GM19395 (cell line): ENCODE data around the gene OIT3.
"Not testable (repeated sequence)": the region's sequence is repeated elsewhere in the genome, so short reads cannot be mapped to it uniquely, and the experiment has no call there.

Source experiments
- ATAC-seq: cut with Tn5 transposase; IDR thresholded peaks from one replicate; pipeline ENCODE4 v1.9.1; 2021; ENCODE audit warnings: mild to moderate bottlenecking, moderate library complexity; ENCODE audit not compliant: unreplicated experiment

Gene OIT3

GRCh38 chr10:72899545-72899944 lies 6.0 kb downstream of the OIT3 start:
- ATAC-seq = no peak

GRCh38 chr10:72903941-72904446 lies 10.5 kb downstream of the OIT3 start:
- ATAC-seq = not testable (repeated sequence)

- no peak for ATAC-seq
Observed at GRCh38 chr10:72904806-72905205, 11.3 kb downstream of the OIT3 start.

GRCh38 chr10:72906446-72906845 lies 12.9 kb downstream of the OIT3 start:
- no peak for ATAC-seq

- ATAC-seq = no peak
Observed at GRCh38 chr10:72910705-72911104, 17.2 kb downstream of the OIT3 start.

GRCh38 chr10:72911758-72912157 lies 18.2 kb downstream of the OIT3 start:
- no peak for ATAC-seq

GRCh38 chr10:72912736-72913135 lies 19.2 kb downstream of the OIT3 start:
- ATAC-seq = no peak

- no peak for ATAC-seq
Observed at GRCh38 chr10:72913287-72913686, 19.7 kb downstream of the OIT3 start.

GRCh38 chr10:72917201-72917600 lies 23.7 kb downstream of the OIT3 start:
- ATAC-seq = not testable (repeated sequence)

GRCh38 chr10:72917803-72918332 lies 24.3 kb downstream of the OIT3 start:
- ATAC-seq = not testable (repeated sequence)

GRCh38 chr10:72918352-72918751 lies 24.8 kb downstream of the OIT3 start:
- ATAC-seq = no peak

GRCh38 chr10:72921147-72921683 lies 27.7 kb downstream of the OIT3 start:
- ATAC-seq = not testable (repeated sequence)

GRCh38 chr10:72924351-72924750 lies 30.8 kb downstream of the OIT3 start:
- no peak for ATAC-seq

GRCh38 chr10:72925951-72926465 lies 32.5 kb downstream of the OIT3 start:
- ATAC-seq = no peak

GRCh38 chr10:72927485-72927884 lies 33.9 kb downstream of the OIT3 start:
- ATAC-seq = no peak

- no peak for ATAC-seq
Observed at GRCh38 chr10:72928798-72929197, 35.3 kb downstream of the OIT3 start.

- ATAC-seq = no peak
Observed at GRCh38 chr10:72930276-72930675, 36.7 kb downstream of the OIT3 start.

GRCh38 chr10:72932259-72933015 lies 38.9 kb downstream of the OIT3 start:
- ATAC-seq = no peak

- no peak for ATAC-seq
Observed at GRCh38 chr10:72935361-72935760, 41.8 kb downstream of the OIT3 start.

GRCh38 chr10:72943498-72944234 lies 50.1 kb downstream of the OIT3 start:
- no peak for ATAC-seq

- no peak for ATAC-seq
Observed at GRCh38 chr10:72946963-72947362, 53.4 kb downstream of the OIT3 start.
